Smooth muscle cell (in vitro differentiated cells): Measurements from ENCODE around the gene ZNF536. TPM values are rescaled to one million over a fixed set of nuclear protein-coding genes. Genes with fewer than 3 reads are reported as not detected.

Source experiments
- DNase-seq: peaks from one replicate; lab custom pipeline; 2025; ENCODE audit not compliant: unreplicated experiment; lab: John Stamatoyannopoulos, UW
- H2AFZ ChIP-seq: fragments of 200-600 bp; sonication (generic); 2 replicates; pipeline ENCODE4 v1.6.0; 2016; ENCODE audit warnings: antibody characterized with exemption, low read depth, mild to moderate bottlenecking
- H3F3A ChIP-seq: fragments of 200-600 bp; sonication (generic); 2 replicates; pipeline ENCODE4 v1.6.0; 2017; ENCODE audit warnings: antibody characterized with exemption, low read depth
- H3K27ac ChIP-seq: fragments of 200-600 bp; sonication (generic); 2 replicates; pipeline ENCODE4 v1.5.1; 2016; ENCODE audit warnings: low read depth, mild to moderate bottlenecking
- H3K27me3 ChIP-seq: fragments of 200-600 bp; sonication (generic); 2 replicates; pipeline ENCODE4 v1.6.1; 2016; ENCODE audit warnings: low read depth, mild to moderate bottlenecking
- H3K36me3 ChIP-seq: fragments of 200-600 bp; sonication (generic); 2 replicates; pipeline ENCODE4 v1.5.1; 2016; ENCODE audit warnings: low read depth
- H3K4me1 ChIP-seq: fragments of 200-600 bp; sonication (generic); 2 replicates; pipeline ENCODE4 v1.5.1; 2016; ENCODE audit warnings: low read depth
- H3K4me2 ChIP-seq: fragments of 200-600 bp; sonication (generic); 2 replicates; pipeline ENCODE4 v1.6.0; 2016; ENCODE audit warnings: mild to moderate bottlenecking
- H3K4me3 ChIP-seq: fragments of 200-600 bp; sonication (generic); 2 replicates; pipeline ENCODE4 v1.5.1; 2016; ENCODE audit warnings: mild to moderate bottlenecking
- H3K79me2 ChIP-seq: fragments of 200-600 bp; sonication (generic); 2 replicates; pipeline ENCODE4 v1.6.0; 2016; ENCODE audit warnings: low read depth, mild to moderate bottlenecking
- H3K9ac ChIP-seq: fragments of 200-600 bp; sonication (generic); 2 replicates; pipeline ENCODE4 v1.6.0; 2016; ENCODE audit warnings: low read depth
- H3K9me3 ChIP-seq: fragments of 200-600 bp; sonication (generic); replicated peaks from 2 replicates; pipeline ENCODE4 v1.5.1; 2016; ENCODE audit warnings: low read depth
- H4K20me1 ChIP-seq: fragments of 200-600 bp; sonication (generic); 2 replicates; pipeline ENCODE4 v1.6.0; 2016; ENCODE audit warnings: low read depth
- WGBS: methylation state at CpG from one replicate; pipeline ENCODE4 v1.1.7; 2016; ENCODE audit warnings: low lambda C conversion rate; 5-methylcytosine and 5-hydroxymethylcytosine counted together
- polyA plus RNA-seq: library from polyadenylated mRNA; unstranded; fragments of >200 nt; fragmentation: Nextera tagmentation; extraction: Ambion mirVana; gene quantifications from 2 replicates; pipeline ENCODE4 v1.2.1, GENCODE V29; 2016
- total RNA-seq: library from RNA; depleted of rRNA; stranded (reverse); fragments of >200 nt; gene quantifications from 2 replicates; pipeline ENCODE4 v1.2.3, GENCODE V29; 2014
- TF ChIP-seq, protein P1 (sequence below): fragments of 200-600 bp; sonication (generic); IDR thresholded peaks from 2 replicates; pipeline ENCODE4 v1.5.1; 2017; ENCODE audit warnings: borderline replicate concordance, mild to moderate bottlenecking, antibody characterized with exemption; ENCODE audit not compliant: insufficient read depth, poor library complexity, severe bottlenecking

ZNF536 gene
- total and polyA plus RNA-seq, 2 experiments from 2014 or later, result not detected

DNA sequence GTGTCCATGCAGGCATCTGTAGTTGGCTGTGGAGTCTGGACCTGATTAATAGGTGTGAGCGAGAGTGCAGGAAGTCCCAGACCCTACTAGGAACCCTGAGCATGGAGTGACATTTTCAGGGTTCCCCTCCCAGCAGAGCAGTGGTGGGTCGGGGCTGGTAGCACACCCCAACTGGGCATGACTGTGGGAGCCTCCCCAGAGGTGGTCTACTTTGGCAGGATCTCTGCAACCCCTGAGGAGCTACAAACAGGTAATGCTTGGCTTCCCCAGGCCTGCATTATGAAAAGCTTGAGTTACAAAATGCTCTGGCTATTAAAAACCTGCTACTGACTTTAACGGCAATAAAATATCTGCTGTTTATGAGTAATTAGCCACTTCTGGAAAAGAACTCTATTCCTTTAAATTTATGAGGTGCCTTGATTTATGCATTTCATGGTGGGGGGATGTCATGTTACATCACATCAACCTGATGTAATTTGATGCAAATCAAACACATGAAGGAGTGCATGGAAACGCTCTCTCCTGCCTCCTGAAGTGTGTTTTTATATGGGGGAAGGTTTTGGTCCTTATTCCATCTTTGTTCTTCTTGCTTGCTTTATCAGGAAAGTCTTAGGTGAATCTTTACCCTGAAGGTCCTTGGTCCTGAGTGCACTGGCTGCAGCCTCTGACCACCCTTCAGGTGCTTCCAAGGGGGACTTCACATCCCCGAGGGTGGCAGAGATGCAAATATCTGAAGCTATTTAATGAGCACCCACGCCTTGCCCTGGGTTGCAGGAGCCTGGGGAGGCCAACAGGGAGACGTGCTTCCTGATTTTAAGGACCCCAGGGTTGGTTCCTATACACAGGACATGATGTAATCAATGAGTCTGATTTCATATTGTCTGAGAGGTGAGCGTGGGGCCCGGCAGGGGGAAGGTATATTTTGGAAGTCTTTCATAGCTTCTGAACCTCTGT, 54.0 kb downstream of the ZNF536 start:
- Histone ChIP-seq H3K4me1 (no peaks in the 10 kb centered on the region), H3K27me3 (peaks cover 15% of the 10 kb centered on the region), H2AFZ (no peak overlapping the region), H3K9ac (no peak overlapping the region), H3K4me3 (no peak overlapping the region), H3K27ac (no peak overlapping the region), H4K20me1 (no peaks in the 10 kb centered on the region), H3K9me3 (no peaks in the 10 kb centered on the region), H3K79me2 (no peaks in the 10 kb centered on the region), H3F3A (no peaks in the 10 kb centered on the region), H3K4me2 (no peak overlapping the region), H3K36me3 (no peaks in the 10 kb centered on the region)
- TF ChIP-seq, protein P1, sequence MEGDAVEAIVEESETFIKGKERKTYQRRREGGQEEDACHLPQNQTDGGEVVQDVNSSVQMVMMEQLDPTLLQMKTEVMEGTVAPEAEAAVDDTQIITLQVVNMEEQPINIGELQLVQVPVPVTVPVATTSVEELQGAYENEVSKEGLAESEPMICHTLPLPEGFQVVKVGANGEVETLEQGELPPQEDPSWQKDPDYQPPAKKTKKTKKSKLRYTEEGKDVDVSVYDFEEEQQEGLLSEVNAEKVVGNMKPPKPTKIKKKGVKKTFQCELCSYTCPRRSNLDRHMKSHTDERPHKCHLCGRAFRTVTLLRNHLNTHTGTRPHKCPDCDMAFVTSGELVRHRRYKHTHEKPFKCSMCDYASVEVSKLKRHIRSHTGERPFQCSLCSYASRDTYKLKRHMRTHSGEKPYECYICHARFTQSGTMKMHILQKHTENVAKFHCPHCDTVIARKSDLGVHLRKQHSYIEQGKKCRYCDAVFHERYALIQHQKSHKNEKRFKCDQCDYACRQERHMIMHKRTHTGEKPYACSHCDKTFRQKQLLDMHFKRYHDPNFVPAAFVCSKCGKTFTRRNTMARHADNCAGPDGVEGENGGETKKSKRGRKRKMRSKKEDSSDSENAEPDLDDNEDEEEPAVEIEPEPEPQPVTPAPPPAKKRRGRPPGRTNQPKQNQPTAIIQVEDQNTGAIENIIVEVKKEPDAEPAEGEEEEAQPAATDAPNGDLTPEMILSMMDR, result no peak
- 88% methylated on average over 9 of the region's 9 CpGs for WGBS
- no peak for DNase-seq

DNA sequence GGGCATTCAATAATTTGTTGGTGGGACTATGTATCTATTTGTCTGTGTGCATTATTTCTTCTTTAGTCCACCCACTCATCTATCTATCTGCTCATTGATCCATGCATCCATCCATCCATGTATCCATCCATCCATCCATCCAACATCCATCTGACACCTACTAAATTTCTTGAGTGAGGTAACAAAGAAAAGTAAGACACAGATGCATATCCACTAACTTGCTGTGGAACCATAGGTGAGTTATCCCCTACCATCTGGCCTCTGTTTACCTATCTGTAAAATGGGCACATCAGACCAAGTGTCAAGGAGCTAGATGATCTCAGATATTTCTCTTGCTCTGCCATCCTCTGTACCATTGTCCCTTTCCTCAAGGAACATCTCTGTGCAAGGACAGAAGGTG, 54.7 kb downstream of the ZNF536 start:
- no peak for DNase-seq
- H3K27me3 ChIP-seq, result peaks cover 15% of the 10 kb centered on the region
- no peak overlapping the region for H2AFZ ChIP-seq
- H3K9ac ChIP-seq, result no peak overlapping the region
- no peak overlapping the region for H3K4me2 ChIP-seq
- no peaks in the 10 kb centered on the region for H3F3A ChIP-seq
- no peaks in the 10 kb centered on the region for H4K20me1 ChIP-seq
- no peaks in the 10 kb centered on the region for H3K4me1 ChIP-seq
- no peaks in the 10 kb centered on the region for H3K9me3 ChIP-seq
- TF ChIP-seq, protein P1, result no peak
- H3K79me2 ChIP-seq, result no peaks in the 10 kb centered on the region
- H3K36me3 ChIP-seq, result no peaks in the 10 kb centered on the region
- no peak overlapping the region for H3K4me3 ChIP-seq
- no peak overlapping the region for H3K27ac ChIP-seq

DNA sequence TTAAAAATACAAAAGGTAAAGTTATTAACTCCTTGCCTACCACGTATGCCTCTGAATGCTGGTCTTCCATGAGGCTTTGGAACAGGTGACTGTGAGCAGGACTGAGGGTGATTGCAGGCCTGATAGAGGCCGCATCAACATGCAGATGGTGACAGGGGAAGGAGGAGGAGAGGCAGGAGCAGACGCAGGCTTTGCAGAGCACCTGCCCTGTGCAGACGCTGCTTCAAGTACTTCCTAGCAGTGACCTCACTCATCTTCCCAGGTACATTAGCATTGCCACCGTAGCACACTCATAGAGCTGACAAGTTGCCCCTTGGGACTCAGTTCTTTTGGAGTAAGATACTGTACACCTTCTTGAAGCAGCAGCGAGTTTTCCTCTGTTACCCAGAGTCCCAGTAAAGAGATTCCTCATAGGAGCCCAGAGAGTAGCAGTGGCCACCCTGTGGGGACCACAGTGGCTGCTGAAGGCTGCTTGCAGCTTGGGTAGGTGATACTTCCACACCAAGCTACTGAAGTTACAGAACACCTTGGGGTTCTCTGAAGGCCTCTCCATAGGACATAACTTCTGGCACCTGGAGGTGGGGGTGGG, 56.0 kb downstream of the ZNF536 start:
- no peaks in the 10 kb centered on the region for H3K79me2 ChIP-seq
- 85% methylated on average over 6 of the region's 6 CpGs for WGBS
- H3K4me2 ChIP-seq, result no peak overlapping the region
- no peaks in the 10 kb centered on the region for H3K4me1 ChIP-seq
- H3K9me3 ChIP-seq, result no peaks in the 10 kb centered on the region
- H3K27me3 ChIP-seq, result peaks cover 15% of the 10 kb centered on the region
- H3K36me3 ChIP-seq, result no peaks in the 10 kb centered on the region
- no peak overlapping the region for H3K27ac ChIP-seq
- TF ChIP-seq, protein P1, result no peak
- H2AFZ ChIP-seq, result no peak overlapping the region
- no peaks in the 10 kb centered on the region for H3F3A ChIP-seq
- H3K9ac ChIP-seq, result no peak overlapping the region
- H4K20me1 ChIP-seq, result no peaks in the 10 kb centered on the region
- H3K4me3 ChIP-seq, result no peak overlapping the region
- DNase-seq, result no peak
